GM04503 (cell line): Measurements from ENCODE around the gene CREB3.

ENCODE experiments used
- DNase-seq: peaks from one replicate; pipeline ENCODE4 v3.0.0-alpha.2; 2012; ENCODE audit warnings: low read depth

The CREB3 gene

DNA sequence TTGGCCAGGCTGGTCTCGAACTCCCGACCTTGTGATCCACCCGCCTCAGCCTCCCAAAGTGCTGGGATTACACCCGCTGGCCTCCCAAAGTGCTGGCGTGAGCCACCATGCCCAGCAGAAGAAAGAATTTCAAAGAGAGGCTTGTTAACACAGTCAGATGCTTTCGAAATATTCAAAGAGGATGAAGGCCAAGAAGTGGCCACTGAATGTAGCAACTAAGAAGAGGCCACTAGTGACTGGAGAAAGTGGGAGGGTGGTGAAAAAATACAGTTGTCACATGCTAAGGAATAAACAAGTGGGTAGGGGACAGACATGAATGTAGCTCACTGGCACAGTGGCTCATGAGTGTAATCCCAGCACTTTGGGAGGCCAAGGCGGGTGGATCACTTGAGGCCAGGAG lies 29.8 kb upstream of the CREB3 start:
- no peak for DNase-seq

DNA sequence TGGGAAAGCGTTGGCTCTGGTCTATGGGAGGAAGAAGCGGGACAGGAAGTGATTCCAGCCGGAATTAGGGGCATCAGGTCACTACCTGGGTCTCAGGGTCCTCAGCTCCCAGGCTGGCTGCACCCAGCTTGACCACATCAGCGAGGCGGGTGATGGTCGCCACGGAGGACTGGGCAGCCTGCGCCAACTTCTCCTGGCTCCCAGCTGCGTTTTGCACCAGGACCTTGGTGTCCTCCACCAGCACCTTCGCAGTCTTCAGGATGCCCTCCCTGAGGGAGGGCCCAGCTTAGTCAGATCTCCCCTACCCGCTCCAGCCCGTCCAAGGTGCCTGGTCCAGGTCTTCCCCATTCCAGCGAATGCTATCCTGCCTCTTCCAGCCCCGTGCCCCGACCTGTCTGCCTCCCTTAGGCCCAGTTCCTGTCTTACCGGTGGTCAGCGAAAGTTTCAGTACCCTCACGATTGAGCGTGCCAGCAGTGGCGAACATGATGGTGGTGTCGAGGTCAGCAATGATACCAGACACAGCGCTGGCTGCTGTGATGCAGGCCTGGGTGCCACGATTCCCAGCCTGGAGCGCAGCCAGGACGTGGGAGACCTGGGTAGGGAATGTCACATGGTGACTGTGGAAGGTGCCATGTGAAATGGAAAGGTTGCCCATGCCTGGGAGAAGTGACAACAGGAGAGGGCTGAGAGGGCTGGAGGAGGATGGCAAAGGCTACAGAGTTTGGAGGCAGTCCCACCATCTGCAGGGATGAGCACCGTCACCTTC lies 28.4 kb upstream of the CREB3 start:
- no peak for DNase-seq

DNA sequence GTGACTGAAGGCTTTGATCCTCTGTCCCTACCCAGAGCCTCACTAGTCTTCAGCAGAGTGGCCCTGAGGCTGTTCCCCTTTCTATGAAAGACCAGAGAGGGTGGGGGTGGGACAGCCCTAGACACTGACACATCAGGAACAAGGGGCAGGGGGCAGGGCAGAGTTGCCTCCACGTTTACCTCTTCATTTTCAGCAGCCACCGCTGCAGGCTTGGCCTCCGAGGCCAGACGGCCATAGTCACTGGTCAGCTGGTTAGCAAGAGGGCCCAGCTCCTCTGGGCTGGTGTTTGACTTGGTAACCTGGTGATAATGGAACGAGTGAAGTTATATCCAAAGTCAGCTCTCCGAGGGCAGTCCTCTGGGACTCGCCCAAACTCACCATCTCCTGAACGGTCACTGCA lies 27.1 kb upstream of the CREB3 start:
- no peak for DNase-seq

DNA sequence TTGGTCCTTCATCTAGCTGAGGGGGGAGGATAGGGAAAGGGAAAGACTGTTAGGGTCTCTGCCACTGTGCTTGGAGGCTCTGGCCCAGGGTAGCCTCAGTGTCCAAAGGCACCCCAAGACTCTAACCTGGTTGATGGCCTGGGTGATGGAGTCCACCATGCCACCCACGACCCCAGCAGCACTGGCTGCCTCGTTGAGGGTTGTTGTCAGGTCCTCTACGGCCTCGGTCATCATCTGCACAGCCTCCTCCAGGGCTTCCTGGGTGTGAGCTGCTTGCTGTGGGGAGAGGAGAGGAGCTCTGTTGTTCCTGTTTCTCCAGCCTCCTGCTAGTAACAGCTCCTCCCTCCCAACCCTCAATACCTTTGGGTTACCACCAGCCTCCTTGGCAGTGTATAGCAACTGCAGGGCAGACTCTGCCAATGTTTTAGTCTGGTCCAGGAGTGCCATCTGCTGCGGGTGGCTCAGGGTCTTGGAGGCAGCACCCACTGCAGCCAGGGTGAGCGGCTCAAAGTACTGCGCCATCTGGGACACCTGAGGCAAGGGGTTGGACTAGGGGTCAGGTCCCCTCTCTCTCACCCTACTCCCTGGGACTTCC lies 26.5 kb upstream of the CREB3 start:
- DNase-seq: no peak

DNA sequence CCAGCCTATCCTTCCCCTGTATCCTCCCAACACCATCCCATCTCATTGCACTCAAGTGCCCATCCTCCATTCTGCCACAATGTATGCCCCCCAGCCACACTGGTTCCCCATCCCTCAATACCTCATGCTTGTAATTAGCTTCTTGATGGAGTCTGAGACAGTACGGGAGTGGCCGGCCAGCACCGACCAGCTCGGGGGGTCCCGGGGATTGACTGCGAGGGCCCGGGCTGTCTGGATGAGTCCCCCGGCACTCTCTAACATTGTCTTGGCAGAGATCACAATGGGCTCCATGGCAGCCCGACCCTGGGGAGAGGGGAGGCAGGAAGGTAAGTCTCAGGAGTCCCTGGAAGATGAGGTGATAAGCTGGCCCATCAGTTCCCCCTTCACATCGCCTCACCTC lies 25.5 kb upstream of the CREB3 start:
- DNase-seq: no peak

DNA sequence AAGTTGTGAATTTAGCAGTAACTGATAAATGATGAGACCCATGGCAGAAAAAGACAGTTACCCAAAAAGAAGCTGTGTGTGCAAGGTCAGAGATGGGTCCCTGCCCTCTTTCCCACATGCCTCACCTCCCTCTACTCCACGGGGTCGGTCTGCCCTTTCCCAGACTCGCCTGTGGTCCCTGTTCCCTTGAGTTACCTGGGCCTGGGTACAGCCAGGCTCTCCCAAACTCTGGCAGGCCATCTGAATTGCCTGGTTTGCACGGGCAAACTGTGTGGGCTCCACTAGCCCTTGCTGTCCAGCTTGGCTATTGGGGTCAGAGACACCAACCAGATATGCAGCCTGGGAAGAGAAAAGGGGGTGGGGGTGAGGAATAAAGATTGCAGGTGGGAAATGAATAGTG lies 24.3 kb upstream of the CREB3 start:
- no peak for DNase-seq

DNA sequence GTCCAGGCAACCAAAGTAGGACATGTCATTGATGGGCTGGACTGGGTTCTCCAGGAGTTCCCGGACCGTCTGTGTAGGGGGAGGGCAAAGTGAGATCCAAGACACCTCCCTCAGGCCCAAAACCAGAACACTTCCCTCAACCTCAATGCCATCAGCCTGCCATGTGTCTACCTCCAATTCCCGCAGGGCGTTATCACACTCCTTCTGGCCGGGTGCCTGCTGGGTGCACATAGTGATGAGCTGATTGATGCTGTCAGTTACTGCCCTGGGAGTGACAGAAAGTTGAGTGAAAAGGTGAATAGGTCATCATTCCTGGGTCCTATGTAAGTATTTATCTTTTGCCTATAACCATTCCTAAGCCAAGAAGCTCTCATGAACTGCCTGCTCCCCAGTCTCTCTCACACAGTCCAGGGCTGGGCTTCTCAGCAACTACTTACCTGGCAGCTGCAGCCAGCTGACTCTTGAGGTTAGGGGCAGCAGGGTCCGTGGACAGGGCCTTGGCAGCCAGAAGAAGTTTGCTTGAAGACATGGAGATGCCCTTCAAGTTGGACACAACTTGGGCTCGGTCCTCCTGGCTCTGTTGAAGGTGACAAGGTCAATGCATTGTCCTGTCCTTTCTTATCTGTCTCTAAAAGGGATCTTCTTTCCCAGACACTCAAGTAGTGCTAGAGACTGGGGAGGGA lies 21.5 kb upstream of the CREB3 start:
- DNase-seq: no peak

DNA sequence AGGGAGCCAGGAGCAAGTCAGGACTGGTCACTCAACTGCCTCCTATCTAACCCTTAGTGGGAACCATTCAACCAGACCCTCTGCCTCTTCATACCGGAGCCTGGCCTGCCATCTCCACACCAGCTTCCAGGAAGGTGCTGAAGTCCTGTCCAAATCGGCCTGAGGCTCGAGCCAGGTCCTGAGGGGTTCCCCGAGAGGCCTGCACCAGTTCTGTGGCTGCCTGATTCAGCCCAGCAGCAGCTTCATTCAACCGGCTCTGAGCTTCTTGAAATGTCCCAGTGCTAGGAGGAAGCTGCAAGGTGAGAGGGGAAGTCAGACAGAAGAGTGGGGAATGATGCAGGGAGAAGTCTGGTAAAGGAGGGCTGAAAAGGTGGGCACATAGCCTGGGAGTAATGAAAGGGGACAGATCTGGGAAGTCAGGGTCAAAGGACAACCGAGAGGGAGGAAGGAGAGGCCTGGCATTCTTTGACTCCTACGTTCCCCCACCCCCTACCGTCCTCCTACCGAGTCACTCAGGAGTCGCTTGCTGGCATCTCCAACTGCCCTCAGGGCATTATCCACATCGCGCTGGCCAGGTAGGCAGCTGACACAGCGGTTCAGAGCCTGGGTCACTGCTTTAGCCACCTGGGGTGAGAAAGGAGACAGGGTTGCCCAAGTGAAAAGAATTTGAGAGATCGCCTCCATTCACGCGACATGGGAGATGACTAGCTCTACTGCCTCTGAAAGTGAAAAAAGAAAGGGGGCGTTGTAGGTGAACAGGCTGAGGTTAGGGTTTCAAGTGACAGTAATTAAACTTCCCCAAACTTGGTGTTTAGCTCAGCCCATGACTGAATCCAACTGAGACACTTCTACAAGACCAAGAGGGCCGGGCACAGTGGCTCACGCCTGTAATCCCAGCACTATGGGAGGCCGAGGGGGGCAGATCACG lies 20.7 kb upstream of the CREB3 start:
- DNase-seq: no peak

DNA sequence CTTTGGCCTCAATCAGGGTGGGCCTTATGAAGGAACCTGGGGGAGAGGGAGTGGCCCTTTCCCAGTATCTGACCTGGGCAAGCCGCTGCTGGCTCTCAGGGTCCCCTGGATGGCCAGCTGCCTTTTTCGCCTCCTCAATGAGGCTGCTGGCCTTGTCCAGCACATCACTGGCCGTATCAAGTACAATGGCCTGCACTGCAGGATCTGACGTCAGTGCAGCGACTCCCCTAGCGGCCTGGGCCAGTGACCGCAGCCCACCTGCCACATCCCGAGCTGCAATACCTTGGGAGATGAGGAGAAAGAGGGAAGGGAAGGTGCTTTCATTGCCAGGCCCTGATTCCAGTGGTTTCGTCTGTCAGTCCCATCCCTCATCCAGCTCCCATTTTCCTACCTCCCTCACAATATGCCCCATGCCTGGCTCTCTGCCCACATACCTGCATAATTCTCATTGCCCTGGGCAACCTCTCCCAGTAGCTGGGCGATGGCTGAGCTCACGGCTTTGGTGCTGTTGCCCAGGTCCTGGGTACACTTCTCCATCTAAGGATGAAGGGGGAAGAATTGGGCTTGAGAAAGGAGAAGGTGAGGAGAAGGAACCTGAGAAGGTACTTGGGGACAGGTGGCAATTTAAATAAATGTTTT lies 19.6 kb upstream of the CREB3 start:
- DNase-seq: no peak

DNA sequence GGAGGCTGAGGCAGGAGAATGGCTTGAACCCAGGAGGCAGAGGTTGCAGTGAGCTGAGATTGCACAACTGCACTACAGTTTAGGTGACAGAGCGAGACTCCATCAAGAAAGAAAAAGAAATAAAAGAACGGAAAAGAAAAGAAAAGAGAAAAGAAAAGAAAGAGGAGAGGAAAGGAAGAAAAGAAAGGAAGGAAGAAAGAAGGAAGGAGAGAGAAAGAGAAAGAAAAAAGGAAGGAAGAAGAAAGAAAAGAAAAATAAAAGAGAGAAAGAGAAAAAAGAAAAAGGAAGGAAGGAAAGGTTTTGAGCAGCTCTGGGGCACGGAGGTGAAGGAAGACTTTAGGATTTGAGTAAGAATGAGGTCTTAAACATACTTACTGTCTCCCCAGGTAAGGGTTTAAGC lies 18.9 kb upstream of the CREB3 start:
- no peak for DNase-seq

DNA sequence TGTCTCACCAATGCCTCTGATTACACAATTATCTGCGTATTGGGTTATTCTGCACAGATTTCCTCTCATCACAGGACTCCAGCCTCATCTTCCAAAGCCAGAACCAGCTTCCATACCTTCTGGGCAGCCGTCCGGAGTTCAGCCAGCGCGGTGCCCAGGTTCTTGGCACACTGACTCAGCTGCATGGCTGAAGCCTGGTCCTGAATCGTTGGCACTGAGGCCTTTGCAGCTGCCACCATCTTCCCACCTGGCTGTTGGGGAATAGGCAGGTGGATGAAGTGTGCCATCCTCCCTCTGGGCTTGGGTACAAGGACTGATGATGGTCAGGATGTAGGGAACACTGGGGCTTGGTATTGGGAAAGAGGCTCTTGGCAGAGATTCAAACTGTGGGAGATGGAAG lies 18.3 kb upstream of the CREB3 start:
- no peak for DNase-seq

DNA sequence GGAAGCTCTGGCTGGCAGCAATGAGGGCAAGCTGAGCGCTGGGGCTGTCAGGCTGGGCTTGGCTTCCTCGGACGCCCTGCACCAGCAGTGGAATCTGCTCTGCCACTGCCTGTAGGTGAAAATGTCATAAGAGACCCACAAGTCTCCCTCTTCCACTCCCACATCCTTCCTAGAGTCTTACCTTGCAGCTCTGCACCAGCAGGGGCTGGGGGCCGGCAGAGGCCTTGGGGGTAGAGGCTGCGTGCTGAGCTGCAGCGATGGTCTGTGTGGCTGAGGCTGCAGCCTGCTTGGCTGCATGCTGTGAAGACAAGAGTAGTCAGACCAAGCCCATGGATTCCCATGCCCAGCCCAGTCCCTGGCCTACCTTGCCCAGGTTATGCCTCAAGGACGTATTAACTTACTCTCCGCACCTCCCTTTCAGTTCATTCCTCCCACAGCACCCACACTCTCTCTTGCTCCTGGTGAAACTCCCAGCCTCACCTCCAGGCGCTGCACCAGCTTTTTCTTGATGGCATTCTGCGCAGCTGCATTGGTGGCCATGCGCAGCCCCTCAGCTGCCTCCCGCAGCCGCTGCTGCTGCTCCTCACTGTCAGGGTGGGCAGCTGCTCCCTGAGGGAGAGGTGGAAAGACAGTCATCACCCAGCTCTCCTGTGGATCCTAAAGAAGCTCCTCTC lies 17.8 kb upstream of the CREB3 start:
- no peak for DNase-seq

DNA sequence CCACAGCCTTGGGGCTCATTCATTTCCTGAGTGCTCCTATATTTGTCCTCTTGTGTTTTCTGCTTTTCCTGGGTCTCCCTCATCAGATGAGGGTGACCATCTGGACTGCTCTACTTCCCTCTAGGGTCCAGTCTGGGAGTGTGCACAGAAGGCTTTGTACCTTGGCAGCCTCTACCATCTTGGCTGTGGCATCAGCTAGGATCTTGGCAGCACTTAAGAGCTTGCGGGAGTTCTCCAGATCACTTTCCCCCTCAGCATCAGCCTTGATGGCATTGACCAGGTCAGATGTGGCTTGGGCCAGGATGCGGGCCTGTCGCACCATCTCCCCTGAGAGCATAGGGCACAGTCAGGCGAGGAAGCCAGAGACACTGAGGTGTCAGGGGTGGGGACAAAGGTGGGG lies 16.2 kb upstream of the CREB3 start:
- no peak for DNase-seq

DNA sequence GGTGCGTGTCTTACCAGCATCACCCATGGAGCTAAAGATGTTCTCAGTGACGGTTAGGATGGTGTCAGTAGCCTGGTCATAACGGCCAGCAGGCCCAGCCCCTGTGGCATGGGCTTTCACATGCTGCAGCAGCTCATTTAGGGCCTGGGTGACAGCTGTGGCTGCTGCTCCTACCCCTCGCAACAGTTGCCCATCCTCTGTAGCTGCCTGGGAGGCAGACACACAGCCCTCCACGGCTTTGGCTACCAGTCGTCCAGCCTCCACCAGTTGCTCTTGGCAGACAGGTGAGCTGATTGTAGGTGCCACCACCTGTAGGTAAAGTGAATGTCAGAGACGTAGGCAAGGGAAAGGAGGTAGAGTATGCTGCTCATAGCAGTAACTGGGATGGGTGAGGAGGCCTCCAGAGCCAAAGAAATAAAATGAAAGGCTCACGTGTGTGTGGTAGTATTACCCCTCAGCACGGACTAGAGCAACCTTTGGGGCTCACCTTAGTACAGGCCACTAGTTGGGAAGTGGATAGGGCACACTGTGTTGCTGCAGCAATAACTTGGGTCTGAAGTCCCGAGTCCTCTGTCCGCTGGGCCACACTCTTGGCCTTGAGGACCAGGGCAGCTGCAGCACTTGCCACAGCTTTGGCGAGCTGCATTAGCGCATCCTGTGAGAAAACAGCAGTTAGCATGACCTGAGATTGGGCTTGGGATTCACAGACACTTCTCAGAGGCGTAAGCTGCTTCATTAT lies 15.2 kb upstream of the CREB3 start:
- no peak for DNase-seq

DNA sequence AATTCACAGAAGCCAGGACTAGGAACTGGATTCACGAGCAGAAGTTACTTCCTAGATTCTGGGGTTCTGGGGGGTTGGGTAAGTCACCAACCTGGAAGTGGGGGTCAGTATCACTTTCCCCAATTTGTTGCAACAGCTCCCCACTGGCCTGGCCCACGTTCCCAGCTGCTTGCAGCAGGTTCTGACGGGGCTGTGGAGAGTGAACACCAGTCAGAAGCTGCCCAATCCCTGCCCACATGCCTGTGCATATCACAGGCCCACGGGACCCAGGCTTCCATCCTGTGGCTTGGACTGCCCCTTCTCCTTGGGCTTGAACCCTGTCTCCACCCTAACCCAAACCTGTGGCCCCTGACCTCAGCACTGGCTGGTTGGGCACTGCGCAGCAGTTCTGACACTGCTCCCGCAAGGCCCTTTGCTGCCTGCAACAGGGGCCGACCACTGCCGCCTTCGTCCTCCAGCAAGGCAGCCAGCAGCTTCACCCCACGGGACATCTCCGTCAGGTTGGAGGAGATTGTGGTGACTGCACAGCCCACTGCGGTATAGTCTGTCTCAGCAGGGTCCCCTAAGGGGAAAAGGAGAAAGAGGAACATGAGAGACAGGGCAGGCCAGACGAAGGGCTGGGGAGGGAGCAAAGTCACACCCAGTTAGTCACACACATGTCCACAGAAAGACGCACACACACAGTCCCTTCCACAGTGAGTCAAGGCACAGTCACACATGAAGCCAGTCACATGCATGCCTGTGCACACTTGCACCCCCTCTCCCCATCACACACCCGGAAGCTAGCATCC lies 13.6 kb upstream of the CREB3 start:
- no peak for DNase-seq

DNA sequence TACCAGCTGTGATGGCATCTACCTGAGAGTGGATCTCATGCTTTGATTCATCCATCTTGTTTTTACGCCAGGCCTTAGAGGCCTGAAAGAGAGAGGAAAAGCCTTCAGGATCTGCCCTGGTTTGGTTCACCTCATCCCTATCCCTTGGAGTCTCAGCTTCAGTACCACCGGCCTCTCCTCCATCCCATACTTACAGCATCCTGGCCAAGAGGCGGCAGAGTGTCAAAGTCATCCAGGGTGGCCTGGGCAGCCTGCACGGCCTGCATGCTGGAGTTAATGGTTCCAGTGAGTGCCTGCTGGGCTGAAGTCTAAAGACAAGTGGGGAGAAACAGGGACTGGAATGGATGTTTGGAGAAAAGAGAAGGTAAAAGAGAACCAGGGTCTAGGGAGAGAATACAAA lies 12.9 kb upstream of the CREB3 start:
- no peak for DNase-seq

DNA sequence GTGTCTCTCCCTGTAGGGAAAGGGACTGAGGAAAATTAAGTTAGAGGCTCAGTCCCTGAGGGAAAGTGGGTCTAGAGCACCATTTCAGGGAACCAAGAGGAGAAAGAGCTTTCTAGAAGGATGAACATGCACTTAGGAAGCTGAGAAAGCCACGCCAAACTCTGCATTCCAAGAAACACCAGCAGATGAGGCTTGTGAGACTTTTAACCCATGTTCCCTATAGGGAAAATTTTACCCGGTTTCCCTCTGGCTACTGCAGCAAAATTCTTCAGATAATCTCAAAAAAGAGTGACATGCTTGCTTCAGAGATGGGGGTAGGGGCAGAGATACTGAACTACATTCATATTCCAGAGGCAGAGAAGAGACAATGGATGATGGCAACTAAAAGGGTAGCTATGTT lies 9.0 kb upstream of the CREB3 start:
- no peak for DNase-seq

DNA sequence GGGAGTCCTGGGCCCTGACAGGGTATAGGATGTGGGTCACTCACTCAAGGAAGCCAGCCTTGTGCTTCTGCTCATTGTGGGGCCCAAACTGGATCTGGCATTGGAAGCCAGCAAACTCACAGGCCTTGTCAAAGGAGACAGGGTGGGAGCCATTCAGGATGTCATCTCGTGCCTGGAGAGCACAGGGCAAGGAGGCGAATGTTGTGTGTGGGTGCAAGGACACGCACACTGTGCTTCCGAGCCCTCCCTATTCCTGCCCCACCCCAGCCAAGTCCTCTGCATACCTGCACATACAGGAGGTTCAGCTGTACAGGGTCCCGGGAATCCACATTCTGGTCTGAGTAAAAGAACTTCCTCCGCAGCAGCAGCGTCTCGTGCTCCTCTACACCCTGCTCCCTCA lies 8.6 kb upstream of the CREB3 start:
- DNase-seq: no peak

DNA sequence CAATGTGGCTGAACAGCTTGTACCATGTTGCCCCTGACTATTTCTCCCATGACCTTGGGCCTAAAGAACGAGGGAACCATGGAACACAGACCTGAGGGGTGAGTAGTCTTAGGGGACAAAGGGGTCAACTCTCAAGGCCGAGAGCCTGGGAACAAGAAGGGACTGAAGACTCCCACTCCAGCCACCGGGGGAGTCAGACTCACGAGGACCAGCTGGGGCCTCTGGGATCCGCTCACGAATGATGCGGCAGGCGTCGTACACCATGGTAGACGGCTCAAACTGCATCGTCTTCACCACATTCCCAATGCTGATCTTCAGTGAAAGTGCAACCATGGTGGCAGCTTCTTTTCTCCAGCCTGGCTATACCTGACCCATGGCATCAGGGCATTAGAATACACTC lies 7.1 kb upstream of the CREB3 start:
- no peak for DNase-seq

DNA sequence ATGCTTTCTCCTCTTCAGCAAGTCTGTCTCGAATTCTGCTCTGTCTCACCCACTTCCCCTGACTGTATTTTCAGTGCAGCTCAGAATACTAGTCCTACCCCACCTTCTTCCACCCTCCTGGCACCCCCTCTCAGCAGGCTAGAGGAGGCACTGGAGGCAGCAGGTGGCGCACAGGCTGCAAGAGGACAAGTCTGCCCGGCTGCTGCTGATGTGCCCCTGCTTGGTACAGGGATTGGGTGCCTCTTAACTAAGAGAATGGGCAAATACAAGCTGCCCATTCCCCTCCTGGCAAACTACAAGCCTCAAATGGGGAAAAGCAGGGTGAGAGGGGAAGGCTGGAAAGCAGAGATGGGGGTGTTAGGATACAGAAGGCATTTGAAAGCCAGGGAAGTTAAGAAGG lies 5.5 kb upstream of the CREB3 start:
- DNase-seq: no peak
